Measurements from ENCODE around the gene SCN5A.

Gene SCN5A

GRCh38 chr3:38515367-38515766, 134.1 kb downstream of the SCN5A start:
- H3K27me3 ChIP-seq (ENCODE audit: insufficient read depth, low read depth, severe bottlenecking): no peaks in the 10 kb centered on the region
- DNase-seq: no peak
- no peak overlapping the region for H3K27ac ChIP-seq
- no peak for TF ChIP-seq CTCF (IDR thresholded peaks at IDR 0.05; ENCODE audit: low read depth, low read length)
- peaks cover 10% of the 10 kb centered on the region for H3K36me3 ChIP-seq
- no peak overlapping the region for H3K4me3 ChIP-seq (ENCODE audit: low read depth, low read length)
- H3K9me3 ChIP-seq (ENCODE audit: severe bottlenecking): no peaks in the 10 kb centered on the region

- Histone ChIP-seq H3K27ac (no peak overlapping the region), H3K9me3 (ENCODE audit: severe bottlenecking) (no peaks in the 10 kb centered on the region), H3K4me3 (ENCODE audit: low read depth, low read length) (no peak overlapping the region), H3K36me3 (peaks cover 25% of the 10 kb centered on the region), H3K27me3 (ENCODE audit: insufficient read depth, low read depth, severe bottlenecking) (no peaks in the 10 kb centered on the region)
- DNase-seq: no peak
- TF ChIP-seq CTCF (IDR thresholded peaks at IDR 0.05; ENCODE audit: low read depth, low read length): no peak
Observed at GRCh38 chr3:38511546-38511945, 137.9 kb downstream of the SCN5A start.

- no peak overlapping the region for H3K27ac ChIP-seq
- H3K27me3 ChIP-seq (ENCODE audit: insufficient read depth, low read depth, severe bottlenecking): no peaks in the 10 kb centered on the region
- H3K4me3 ChIP-seq (ENCODE audit: low read depth, low read length): no peak overlapping the region
- no peak for TF ChIP-seq CTCF (IDR thresholded peaks at IDR 0.05; ENCODE audit: low read depth, low read length)
- H3K36me3 ChIP-seq: peaks cover 25% of the 10 kb centered on the region
- no peaks in the 10 kb centered on the region for H3K9me3 ChIP-seq (ENCODE audit: severe bottlenecking)
- no peak for DNase-seq
Observed at GRCh38 chr3:38510631-38511030, 138.9 kb downstream of the SCN5A start.

- H3K4me3 ChIP-seq (ENCODE audit: low read depth, low read length): no peak overlapping the region
- no peak for TF ChIP-seq CTCF (IDR thresholded peaks at IDR 0.05; ENCODE audit: low read depth, low read length)
- H3K36me3 ChIP-seq: peaks cover 25% of the 10 kb centered on the region
- no peak overlapping the region for H3K27ac ChIP-seq
- no peaks in the 10 kb centered on the region for H3K27me3 ChIP-seq (ENCODE audit: insufficient read depth, low read depth, severe bottlenecking)
- no peaks in the 10 kb centered on the region for H3K9me3 ChIP-seq (ENCODE audit: severe bottlenecking)
- no peak for DNase-seq
Observed at GRCh38 chr3:38509732-38510131, 139.8 kb downstream of the SCN5A start.

- H3K36me3 ChIP-seq: peaks cover 30% of the 10 kb centered on the region
- TF ChIP-seq CTCF (IDR thresholded peaks at IDR 0.05; ENCODE audit: low read depth, low read length): no peak
- H3K4me3 ChIP-seq (ENCODE audit: low read depth, low read length): no peak overlapping the region
Observed at GRCh38 chr3:38507120-38507519, 142.4 kb downstream of the SCN5A start.

GRCh38 chr3:38500688-38501417, 148.6 kb downstream of the SCN5A start:
- Histone ChIP-seq H3K9me3 (ENCODE audit: severe bottlenecking) (no peaks in the 10 kb centered on the region), H3K27ac (no peak overlapping the region), H3K27me3 (ENCODE audit: insufficient read depth, low read depth, severe bottlenecking) (no peaks in the 10 kb centered on the region), H3K4me3 (ENCODE audit: low read depth, low read length) (no peak overlapping the region), H3K36me3 (peaks cover 19% of the 10 kb centered on the region)
- TF ChIP-seq CTCF (IDR thresholded peaks at IDR 0.05; ENCODE audit: low read depth, low read length): no peak
- no peak for DNase-seq

More at GRCh38 chr3:38507120-38507519, 142.4 kb downstream of the SCN5A start:
- no peaks in the 10 kb centered on the region for H3K9me3 ChIP-seq (ENCODE audit: severe bottlenecking)
- H3K27ac ChIP-seq: no peak overlapping the region
- no peaks in the 10 kb centered on the region for H3K27me3 ChIP-seq (ENCODE audit: insufficient read depth, low read depth, severe bottlenecking)
- no peak for DNase-seq
